Smooth muscle cell (in vitro differentiated cells): ENCODE data around the gene REG4. TPM values are rescaled to one million over a fixed set of nuclear protein-coding genes. Genes with fewer than 3 reads are reported as not detected.
"Not testable (repeated sequence)": the region's sequence is repeated elsewhere in the genome, so short reads cannot be mapped to it uniquely, and the experiment has no call there.

Source experiments
- DNase-seq: peaks from one replicate; lab custom pipeline; 2025; ENCODE audit not compliant: unreplicated experiment; lab: John Stamatoyannopoulos, UW
- H2AFZ ChIP-seq: fragments of 200-600 bp; sonication (generic); 2 replicates; pipeline ENCODE4 v1.6.0; 2016; ENCODE audit warnings: antibody characterized with exemption, low read depth, mild to moderate bottlenecking
- H3F3A ChIP-seq: fragments of 200-600 bp; sonication (generic); 2 replicates; pipeline ENCODE4 v1.6.0; 2017; ENCODE audit warnings: antibody characterized with exemption, low read depth
- H3K27ac ChIP-seq: fragments of 200-600 bp; sonication (generic); 2 replicates; pipeline ENCODE4 v1.5.1; 2016; ENCODE audit warnings: low read depth, mild to moderate bottlenecking
- H3K27me3 ChIP-seq: fragments of 200-600 bp; sonication (generic); 2 replicates; pipeline ENCODE4 v1.6.1; 2016; ENCODE audit warnings: low read depth, mild to moderate bottlenecking
- H3K36me3 ChIP-seq: fragments of 200-600 bp; sonication (generic); 2 replicates; pipeline ENCODE4 v1.5.1; 2016; ENCODE audit warnings: low read depth
- H3K4me1 ChIP-seq: fragments of 200-600 bp; sonication (generic); 2 replicates; pipeline ENCODE4 v1.5.1; 2016; ENCODE audit warnings: low read depth
- H3K4me2 ChIP-seq: fragments of 200-600 bp; sonication (generic); 2 replicates; pipeline ENCODE4 v1.6.0; 2016; ENCODE audit warnings: mild to moderate bottlenecking
- H3K4me3 ChIP-seq: fragments of 200-600 bp; sonication (generic); 2 replicates; pipeline ENCODE4 v1.5.1; 2016; ENCODE audit warnings: mild to moderate bottlenecking
- H3K79me2 ChIP-seq: fragments of 200-600 bp; sonication (generic); 2 replicates; pipeline ENCODE4 v1.6.0; 2016; ENCODE audit warnings: low read depth, mild to moderate bottlenecking
- H3K9ac ChIP-seq: fragments of 200-600 bp; sonication (generic); 2 replicates; pipeline ENCODE4 v1.6.0; 2016; ENCODE audit warnings: low read depth
- H3K9me3 ChIP-seq: fragments of 200-600 bp; sonication (generic); replicated peaks from 2 replicates; pipeline ENCODE4 v1.5.1; 2016; ENCODE audit warnings: low read depth
- H4K20me1 ChIP-seq: fragments of 200-600 bp; sonication (generic); 2 replicates; pipeline ENCODE4 v1.6.0; 2016; ENCODE audit warnings: low read depth
- CTCF ChIP-seq: fragments of 200-600 bp; sonication (generic); IDR thresholded peaks from 2 replicates; pipeline ENCODE4 v1.5.1; 2017; ENCODE audit warnings: borderline replicate concordance, mild to moderate bottlenecking, antibody characterized with exemption; ENCODE audit not compliant: insufficient read depth, poor library complexity, severe bottlenecking
- WGBS: methylation state at CpG from one replicate; pipeline ENCODE4 v1.1.7; 2016; ENCODE audit warnings: low lambda C conversion rate; 5-methylcytosine and 5-hydroxymethylcytosine counted together
- polyA plus RNA-seq: library from polyadenylated mRNA; unstranded; fragments of >200 nt; fragmentation: Nextera tagmentation; extraction: Ambion mirVana; gene quantifications from 2 replicates; pipeline ENCODE4 v1.2.1, GENCODE V29; 2016
- total RNA-seq: library from RNA; depleted of rRNA; stranded (reverse); fragments of >200 nt; gene quantifications from 2 replicates; pipeline ENCODE4 v1.2.3, GENCODE V29; 2014

The REG4 gene
- total and polyA plus RNA-seq, 2 experiments from 2014 or later: not detected

GRCh38 chr1:119853155-119853554 is 41.9 kb upstream of the REG4 start:
- no peaks in the 10 kb centered on the region for H3K4me1 ChIP-seq
- 98% methylated on average over 23 of the region's 23 CpGs for WGBS
- no peak for TF ChIP-seq CTCF
- H3K4me3 ChIP-seq: no peak overlapping the region
- H3K27ac ChIP-seq: no peak overlapping the region
- H3F3A ChIP-seq: no peaks in the 10 kb centered on the region
- no peaks in the 10 kb centered on the region for H3K27me3 ChIP-seq
- no peaks in the 10 kb centered on the region for H3K36me3 ChIP-seq
- no peak for DNase-seq
- no peaks in the 10 kb centered on the region for H4K20me1 ChIP-seq
- H3K9me3 ChIP-seq: no peaks in the 10 kb centered on the region
- no peak overlapping the region for H3K9ac ChIP-seq
- no peak overlapping the region for H3K4me2 ChIP-seq
- H2AFZ ChIP-seq: no peak overlapping the region
- H3K79me2 ChIP-seq: no peaks in the 10 kb centered on the region

- H3K9me3 ChIP-seq, H3K4me2 ChIP-seq, H3K27ac ChIP-seq, H4K20me1 ChIP-seq, DNase-seq, H3K9ac ChIP-seq, H3K27me3 ChIP-seq, H3F3A ChIP-seq, H2AFZ ChIP-seq, H3K36me3 ChIP-seq, H3K4me1 ChIP-seq, H3K4me3 ChIP-seq, H3K79me2 ChIP-seq: not testable (repeated sequence)
- WGBS: 66% methylated on average over 6 of the region's 6 CpGs
- TF ChIP-seq CTCF: peak; percentile 45
Measured at GRCh38 chr1:119844206-119844605, 32.9 kb upstream of the REG4 start.

- WGBS: 61% methylated on average over 6 of the region's 6 CpGs
- Histone ChIP-seq H3K4me1 (no peaks in the 10 kb centered on the region), H3K9me3 (no peaks in the 10 kb centered on the region), H4K20me1 (no peaks in the 10 kb centered on the region), H3K4me2 (no peak overlapping the region), H3K9ac (no peak overlapping the region), H2AFZ (no peak overlapping the region), H3K27ac (no peak overlapping the region), H3F3A (no peaks in the 10 kb centered on the region), H3K36me3 (no peaks in the 10 kb centered on the region), H3K4me3 (no peak overlapping the region), H3K27me3 (no peaks in the 10 kb centered on the region), H3K79me2 (no peaks in the 10 kb centered on the region)
- no peak for DNase-seq
- TF ChIP-seq CTCF: no peak
Measured at GRCh38 chr1:119841306-119841705, 30.0 kb upstream of the REG4 start.

GRCh38 chr1:119840745-119841144 is 29.5 kb upstream of the REG4 start:
- Histone ChIP-seq H3K9ac (no peak overlapping the region), H4K20me1 (no peaks in the 10 kb centered on the region), H3K27me3 (no peaks in the 10 kb centered on the region), H3K4me3 (no peak overlapping the region), H3K36me3 (no peaks in the 10 kb centered on the region), H2AFZ (no peak overlapping the region), H3K4me2 (no peak overlapping the region), H3K27ac (no peak overlapping the region), H3K9me3 (no peaks in the 10 kb centered on the region), H3K4me1 (no peaks in the 10 kb centered on the region), H3F3A (no peaks in the 10 kb centered on the region), H3K79me2 (no peaks in the 10 kb centered on the region)
- no peak for DNase-seq
- 63% methylated on average over 1 of the region's 1 CpG for WGBS
- TF ChIP-seq CTCF: no peak
